GM19468 (cell line): ENCODE measurements around the gene MORC2.

Experiments
- ATAC-seq: cut with Tn5 transposase; IDR thresholded peaks from one replicate; pipeline ENCODE4 v1.9.1; 2021; ENCODE audit warnings: mild to moderate bottlenecking, moderate library complexity, moderate number of reproducible peaks; ENCODE audit not compliant: unreplicated experiment; ENCODE audit errors: extremely low read depth

MORC2 gene

GRCh38 chr22:30876915-30877553, 91.5 kb downstream of the MORC2 start:
- ATAC-seq = no peak

GRCh38 chr22:30876221-30876751, 92.3 kb downstream of the MORC2 start:
- no peak for ATAC-seq

- ATAC-seq = no peak
Observed at GRCh38 chr22:30875481-30876215, 92.9 kb downstream of the MORC2 start.
